GM18511 (cell line): Measurements from ENCODE around the gene PTRHD1.
"Not testable (repeated sequence)": the region's sequence is repeated elsewhere in the genome, so short reads cannot be mapped to it uniquely, and the experiment has no call there.

Source experiments
- ATAC-seq: cut with Tn5 transposase; IDR thresholded peaks from one replicate; pipeline ENCODE4 v1.9.1; 2021; ENCODE audit warnings: mild to moderate bottlenecking, moderate library complexity; ENCODE audit not compliant: unreplicated experiment

The PTRHD1 gene

GRCh38 chr2:24813691-24814137 lies 20.5 kb upstream of the PTRHD1 start:
- no peak for ATAC-seq

GRCh38 chr2:24809316-24810007 lies 16.3 kb upstream of the PTRHD1 start:
- no peak for ATAC-seq

- ATAC-seq: no peak
Observed at GRCh38 chr2:24806661-24807036, 13.5 kb upstream of the PTRHD1 start.

- ATAC-seq: not testable (repeated sequence)
Observed at GRCh38 chr2:24805811-24806660, 12.8 kb upstream of the PTRHD1 start.

GRCh38 chr2:24800487-24800886 lies 7.3 kb upstream of the PTRHD1 start:
- ATAC-seq: not testable (repeated sequence)

- no peak for ATAC-seq
Observed at GRCh38 chr2:24797644-24798043, 4.5 kb upstream of the PTRHD1 start.

GRCh38 chr2:24793761-24794435 lies 707 bp upstream of the PTRHD1 start:
- ATAC-seq: no peak

GRCh38 chr2:24792542-24792873 lies 683 bp downstream of the PTRHD1 start:
- ATAC-seq: no peak

GRCh38 chr2:24791452-24791851 lies 1.7 kb downstream of the PTRHD1 start:
- no peak for ATAC-seq

- no peak for ATAC-seq
Observed at GRCh38 chr2:24788816-24789215, 4.4 kb downstream of the PTRHD1 start.

- ATAC-seq: no peak
Observed at GRCh38 chr2:24787532-24787931, 5.7 kb downstream of the PTRHD1 start.

- ATAC-seq: peak; percentile 98
Observed at GRCh38 chr2:24785671-24786321, 7.4 kb downstream of the PTRHD1 start.

GRCh38 chr2:24783641-24784040 lies 9.6 kb downstream of the PTRHD1 start:
- ATAC-seq: no peak

- no peak for ATAC-seq
Observed at GRCh38 chr2:24779116-24779515, 14.1 kb downstream of the PTRHD1 start.

- ATAC-seq: no peak
Observed at GRCh38 chr2:24774373-24774772, 18.8 kb downstream of the PTRHD1 start.

GRCh38 chr2:24771764-24772586 lies 21.2 kb downstream of the PTRHD1 start:
- ATAC-seq: no peak

- ATAC-seq: no peak
Observed at GRCh38 chr2:24771061-24771460, 22.1 kb downstream of the PTRHD1 start.

GRCh38 chr2:24768601-24769000 lies 24.6 kb downstream of the PTRHD1 start:
- no peak for ATAC-seq

GRCh38 chr2:24768013-24768412 lies 25.2 kb downstream of the PTRHD1 start:
- ATAC-seq: no peak

- ATAC-seq: no peak
Observed at GRCh38 chr2:24766609-24767008, 26.6 kb downstream of the PTRHD1 start.
